Measurements from ENCODE around the gene FGD5. TPM values are rescaled to one million over a fixed set of nuclear protein-coding genes. Genes with fewer than 3 reads are reported as not detected.

Gene FGD5
- total RNA-seq, 1 donor: 0.18 TPM

DNA sequence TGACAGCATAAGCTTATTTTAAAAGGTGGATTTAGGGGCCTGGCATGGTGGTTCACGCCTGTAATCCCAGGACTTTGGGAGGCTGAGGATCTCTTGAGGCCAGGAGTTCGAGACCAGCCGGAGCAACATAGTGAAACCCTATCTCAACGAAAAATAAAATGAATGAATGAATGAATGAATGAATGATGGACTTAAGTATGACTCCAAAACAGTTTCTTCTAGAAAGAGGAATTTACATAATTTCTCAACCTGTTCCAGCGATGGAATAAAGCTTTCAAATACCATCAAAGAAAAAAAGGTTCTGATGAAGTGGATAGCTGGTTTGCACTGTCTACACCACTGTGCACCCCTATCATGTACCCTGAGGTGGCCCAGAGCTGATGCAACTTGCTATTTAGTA, 108.5 kb downstream of the FGD5 start:
- DNase-seq (ENCODE audit: low read depth): no peak
- TF ChIP-seq, protein P1, sequence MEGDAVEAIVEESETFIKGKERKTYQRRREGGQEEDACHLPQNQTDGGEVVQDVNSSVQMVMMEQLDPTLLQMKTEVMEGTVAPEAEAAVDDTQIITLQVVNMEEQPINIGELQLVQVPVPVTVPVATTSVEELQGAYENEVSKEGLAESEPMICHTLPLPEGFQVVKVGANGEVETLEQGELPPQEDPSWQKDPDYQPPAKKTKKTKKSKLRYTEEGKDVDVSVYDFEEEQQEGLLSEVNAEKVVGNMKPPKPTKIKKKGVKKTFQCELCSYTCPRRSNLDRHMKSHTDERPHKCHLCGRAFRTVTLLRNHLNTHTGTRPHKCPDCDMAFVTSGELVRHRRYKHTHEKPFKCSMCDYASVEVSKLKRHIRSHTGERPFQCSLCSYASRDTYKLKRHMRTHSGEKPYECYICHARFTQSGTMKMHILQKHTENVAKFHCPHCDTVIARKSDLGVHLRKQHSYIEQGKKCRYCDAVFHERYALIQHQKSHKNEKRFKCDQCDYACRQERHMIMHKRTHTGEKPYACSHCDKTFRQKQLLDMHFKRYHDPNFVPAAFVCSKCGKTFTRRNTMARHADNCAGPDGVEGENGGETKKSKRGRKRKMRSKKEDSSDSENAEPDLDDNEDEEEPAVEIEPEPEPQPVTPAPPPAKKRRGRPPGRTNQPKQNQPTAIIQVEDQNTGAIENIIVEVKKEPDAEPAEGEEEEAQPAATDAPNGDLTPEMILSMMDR (IDR thresholded peaks at IDR 0.05; ENCODE audit: insufficient read depth, low read length): no peak
- no peak overlapping the region for H3K4me3 ChIP-seq (ENCODE audit: low read depth, low read length)

DNA sequence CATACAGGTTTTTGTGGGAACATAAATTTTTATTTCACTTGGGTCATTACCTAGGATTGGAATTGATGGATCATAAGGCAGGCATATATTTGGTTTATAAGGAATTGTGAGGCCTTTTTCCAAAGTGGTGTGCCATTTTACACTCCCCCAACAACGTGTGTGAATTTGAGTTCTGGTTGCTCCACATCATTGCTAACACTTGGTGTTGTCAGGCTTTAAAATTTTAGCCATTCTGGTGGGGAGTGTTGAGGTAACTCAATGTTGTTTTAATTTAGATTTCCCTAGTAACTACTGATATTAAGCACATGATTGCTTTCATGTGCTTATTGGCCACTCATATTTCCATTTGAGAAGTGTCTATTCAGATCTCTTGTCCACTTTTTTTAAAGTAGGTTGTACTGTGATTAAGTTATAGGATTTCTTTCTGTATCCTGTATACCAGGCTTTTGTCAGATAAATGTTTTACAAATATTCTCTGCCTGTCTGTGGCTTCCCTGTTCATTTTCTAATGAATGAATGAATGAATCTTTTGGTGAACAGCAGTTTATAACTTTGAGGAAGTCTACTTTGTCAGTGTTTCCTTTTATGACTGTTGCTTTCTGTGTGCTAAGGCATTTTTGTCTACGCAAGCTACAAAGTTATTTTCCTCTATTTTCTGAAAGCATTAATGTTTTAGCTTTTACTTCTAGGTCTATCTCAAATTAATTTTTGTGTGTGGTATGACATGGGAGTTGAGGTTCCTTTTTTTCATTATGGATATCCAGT, 110.7 kb downstream of the FGD5 start:
- no peak for DNase-seq (ENCODE audit: low read depth)
- TF ChIP-seq, protein P1 (IDR thresholded peaks at IDR 0.05; ENCODE audit: insufficient read depth, low read length): no peak
- H3K4me3 ChIP-seq (ENCODE audit: low read depth, low read length): no peak overlapping the region

DNA sequence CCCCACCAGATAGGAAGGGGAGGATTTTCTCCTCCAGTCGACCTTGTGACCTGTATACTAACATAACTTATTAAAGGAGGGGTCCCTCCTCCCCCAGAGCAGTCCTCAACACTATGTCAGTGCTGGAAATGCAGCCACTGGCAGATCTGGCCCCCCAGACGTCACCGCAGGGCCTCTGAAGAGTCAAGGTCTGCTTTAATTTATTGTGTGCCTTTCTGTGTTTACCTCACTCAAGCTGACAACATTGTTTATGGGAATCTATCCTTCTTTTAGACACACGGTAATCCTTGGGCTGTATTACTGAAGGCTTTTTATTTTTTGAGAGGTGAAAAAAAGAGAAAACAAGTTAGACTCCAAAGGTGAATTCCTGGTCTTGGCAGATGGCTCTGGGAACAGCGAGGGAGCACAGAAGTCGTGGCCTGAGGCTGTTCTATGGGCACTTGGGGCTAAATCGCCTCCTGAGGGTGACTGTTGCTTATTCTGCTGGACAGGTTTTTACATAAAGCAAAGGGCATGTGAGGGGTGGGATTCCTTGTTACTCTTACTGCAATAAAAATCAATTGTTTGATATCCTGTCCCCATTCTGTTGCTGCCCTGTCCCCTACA, 115.2 kb downstream of the FGD5 start:
- no peak for DNase-seq (ENCODE audit: low read depth)
- no peak overlapping the region for H3K4me3 ChIP-seq (ENCODE audit: low read depth, low read length)
- TF ChIP-seq, protein P1 (IDR thresholded peaks at IDR 0.05; ENCODE audit: insufficient read depth, low read length): no peak

DNA sequence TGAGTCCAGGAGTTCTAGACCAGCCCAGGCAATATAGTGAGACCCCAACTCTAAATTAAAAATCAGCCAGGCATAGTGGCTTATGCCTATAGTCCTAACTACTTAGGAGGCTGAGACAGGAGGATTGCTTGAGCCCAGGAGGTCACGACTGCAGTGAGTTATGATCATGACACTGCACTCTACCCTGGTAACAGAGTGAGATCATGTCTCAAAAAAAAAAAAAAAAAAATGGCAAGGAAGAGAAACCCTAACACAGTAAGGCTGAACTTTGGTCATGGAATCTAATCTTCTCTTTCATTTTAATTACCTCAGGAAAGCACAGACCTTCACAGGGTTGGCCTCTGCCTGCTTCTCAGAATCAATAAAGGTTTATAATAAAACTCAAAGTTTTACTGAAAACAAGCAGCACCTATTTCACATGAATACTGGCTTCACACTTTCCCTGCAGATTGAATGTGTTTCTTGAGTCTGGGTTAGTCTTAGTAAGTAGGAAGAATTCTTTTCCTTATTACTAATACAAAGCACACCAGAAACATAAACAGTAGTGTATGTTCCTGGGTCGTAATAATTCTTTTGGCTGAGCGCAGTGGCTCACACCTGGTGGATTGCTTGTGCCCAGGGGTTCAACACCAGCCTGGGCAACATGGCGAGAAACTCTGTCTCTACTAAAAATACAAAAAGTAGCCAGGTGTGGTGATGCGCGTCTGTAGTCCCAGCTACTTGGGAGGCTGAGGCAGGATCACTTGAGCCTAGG, 117.0 kb downstream of the FGD5 start:
- no peak for DNase-seq (ENCODE audit: low read depth)
- H3K4me3 ChIP-seq (ENCODE audit: low read depth, low read length): no peak overlapping the region
- TF ChIP-seq, protein P1 (IDR thresholded peaks at IDR 0.05; ENCODE audit: insufficient read depth, low read length): no peak

DNA sequence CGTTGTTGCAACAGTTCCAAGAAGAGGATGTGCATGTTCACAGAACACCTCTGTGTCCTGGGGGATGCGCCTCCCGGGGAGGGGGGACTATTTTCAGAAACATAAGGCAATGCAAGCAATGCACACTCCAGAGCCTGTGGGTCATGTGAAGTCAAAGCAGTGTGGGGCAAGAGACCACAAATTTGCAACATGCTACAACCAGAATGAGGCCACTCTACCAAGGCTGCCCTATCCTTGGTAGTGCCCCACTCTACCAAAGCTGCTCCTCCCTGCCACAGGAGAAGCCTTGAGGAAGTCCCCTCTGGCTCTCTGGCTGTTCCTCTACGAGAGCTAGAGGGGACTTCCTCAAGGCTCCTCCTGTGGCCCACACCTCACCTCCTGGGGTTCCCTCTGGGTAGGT, 120.2 kb downstream of the FGD5 start:
- DNase-seq (ENCODE audit: low read depth): no peak
- TF ChIP-seq, protein P1 (IDR thresholded peaks at IDR 0.05; ENCODE audit: insufficient read depth, low read length): no peak
- H3K4me3 ChIP-seq (ENCODE audit: low read depth, low read length): no peak overlapping the region

DNA sequence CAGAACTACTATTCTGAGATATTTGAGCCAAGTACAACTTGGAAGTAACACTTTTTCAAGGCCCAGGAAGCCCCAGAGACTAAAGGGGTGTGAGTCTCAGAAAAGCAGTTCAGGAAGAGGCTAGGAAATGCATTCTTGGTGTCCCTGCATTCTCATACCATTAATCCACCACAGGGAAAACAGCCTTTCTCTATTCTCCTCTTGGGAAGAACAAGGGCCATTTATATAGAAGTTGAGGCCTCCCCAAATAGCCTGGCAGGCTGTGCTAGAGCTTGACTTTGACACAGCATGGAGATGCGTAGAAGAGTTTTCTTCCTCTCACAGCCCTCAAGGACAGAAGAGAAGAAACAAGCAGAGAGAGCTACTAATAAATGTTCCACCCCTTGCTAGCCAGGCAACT, 123.1 kb downstream of the FGD5 start:
- no peak overlapping the region for H3K4me3 ChIP-seq (ENCODE audit: low read depth, low read length)
- DNase-seq (ENCODE audit: low read depth): no peak
- TF ChIP-seq, protein P1 (IDR thresholded peaks at IDR 0.05; ENCODE audit: insufficient read depth, low read length): no peak

Measured in fibroblast of the aortic adventitia (primary cell).